Dermis microvascular lymphatic vessel endothelial cell (primary cell): ENCODE measurements around the gene LMCD1. TPM values are rescaled to one million over a fixed set of nuclear protein-coding genes. Genes with fewer than 3 reads are reported as not detected.

ENCODE experiments used
- DNase-seq, 2 donors: peaks; one replicate each; pipeline versions ENCODE4 v3.0.0 to v3.0.0-alpha.2; 2010; ENCODE audit warnings: low read depth in 2 of 2
- total RNA-seq: library from RNA; depleted of rRNA; stranded (reverse); fragments of >200 nt; gene quantifications from 2 replicates; pipeline ENCODE4 v1.2.1, GENCODE V29; 2014

LMCD1 gene
- total RNA-seq, 1 donor from 2014 or later = 17.3 TPM

DNA sequence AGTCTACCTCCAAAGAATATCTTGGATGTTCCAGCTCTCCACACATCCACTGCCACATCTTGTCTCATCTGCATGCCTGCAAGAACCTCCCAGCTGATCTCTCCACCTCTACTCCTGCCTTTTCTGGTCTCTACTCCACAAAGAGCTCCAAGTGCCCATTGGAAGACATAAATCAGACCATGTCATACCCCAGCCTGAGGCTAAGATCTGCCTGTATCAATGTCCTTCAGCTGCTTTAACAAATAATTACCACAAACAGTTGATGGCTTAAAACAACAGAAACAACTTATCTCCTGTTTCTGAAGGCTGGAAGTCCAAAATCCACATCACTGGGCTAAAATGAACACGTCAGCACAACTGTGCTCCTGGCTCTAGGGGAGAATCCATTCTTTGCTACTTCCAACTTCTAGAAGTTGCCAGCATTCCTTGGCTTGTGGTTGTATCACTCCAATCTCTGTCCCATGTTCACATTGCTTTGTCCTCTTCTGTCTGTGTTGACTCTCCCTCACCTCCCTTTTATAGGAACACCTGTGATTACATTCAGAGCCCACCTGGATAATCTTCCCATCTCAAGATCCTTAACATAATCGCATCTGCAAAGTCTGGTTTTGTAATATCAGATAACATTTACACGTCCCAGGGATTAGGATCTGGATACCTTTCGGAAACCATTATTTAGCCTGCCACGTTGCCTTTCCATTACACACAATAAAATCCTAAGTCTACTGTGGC lies 17.0 kb upstream of the LMCD1 start:
- DNase-seq = no peak

DNA sequence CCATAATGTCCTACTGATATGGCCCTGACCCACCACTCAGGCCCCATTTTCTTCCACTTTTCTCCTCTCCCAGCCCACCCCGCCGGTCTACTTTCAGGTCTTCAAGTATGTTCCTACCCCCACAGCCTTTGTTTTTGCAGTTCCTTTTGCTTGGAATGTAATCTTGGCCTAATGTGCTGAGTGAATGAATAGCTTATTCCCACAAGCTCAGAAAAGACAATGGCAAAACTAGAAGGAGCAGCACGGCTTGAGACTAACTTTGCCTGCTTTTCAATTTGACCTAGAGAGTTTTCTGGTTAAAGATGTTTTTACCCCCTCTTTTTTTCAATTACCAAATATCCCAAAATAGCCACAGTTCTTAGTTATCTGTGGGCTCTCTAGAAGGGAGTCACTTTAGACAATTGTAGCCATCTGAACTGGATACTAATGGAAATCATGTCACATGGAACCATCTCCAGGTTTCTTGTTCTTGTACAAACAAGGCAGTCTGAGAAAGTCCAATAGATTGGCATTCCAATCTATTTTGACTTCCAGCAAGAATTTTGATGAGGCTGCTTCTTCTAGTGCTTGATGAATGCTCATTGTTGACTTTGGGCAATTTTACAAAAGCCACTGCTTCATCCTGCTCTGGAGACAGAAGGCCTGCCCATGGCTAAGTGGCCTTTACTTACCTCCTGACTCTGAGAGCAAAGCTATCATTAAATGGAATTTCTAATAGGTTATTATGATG lies 16.3 kb upstream of the LMCD1 start:
- DNase-seq = no peak

DNA sequence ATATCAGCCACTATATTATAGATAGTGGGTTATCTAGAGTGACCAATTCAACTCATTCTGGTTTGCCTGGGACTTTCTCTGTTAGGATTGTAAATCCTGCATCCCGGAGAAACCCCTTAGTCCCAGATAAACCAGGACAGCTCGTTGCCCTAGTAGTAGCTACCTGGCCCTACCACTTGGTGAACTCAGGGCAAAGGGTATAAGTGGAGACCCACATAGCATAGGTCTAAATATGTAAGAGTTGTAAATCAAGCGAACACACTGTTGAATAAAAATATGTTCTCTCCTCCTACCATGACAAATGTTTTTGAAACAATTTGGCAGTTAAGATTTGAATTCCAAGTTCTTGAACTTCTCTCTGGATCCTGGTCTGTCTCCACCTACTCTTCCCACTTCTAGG lies 15.7 kb upstream of the LMCD1 start:
- no peak for DNase-seq

DNA sequence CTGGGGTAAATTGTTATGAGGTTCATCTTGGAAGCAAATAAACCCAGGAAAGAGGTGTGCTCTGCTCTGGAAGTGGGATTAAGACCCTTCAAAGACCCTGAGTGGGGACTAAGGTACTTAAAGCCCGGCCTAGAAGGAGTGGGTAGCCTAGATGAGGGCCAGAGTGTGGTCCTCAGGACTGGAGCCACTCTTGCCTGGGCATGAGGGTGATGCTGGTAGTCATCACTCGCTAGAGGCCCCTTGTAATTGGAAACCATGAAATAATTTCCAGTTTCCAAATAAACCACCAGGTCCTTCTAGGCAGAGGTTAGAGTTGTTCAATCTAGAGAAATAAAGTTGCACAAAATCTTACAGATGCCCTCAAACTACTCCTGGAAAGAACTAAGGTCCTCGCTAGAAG lies 15.2 kb upstream of the LMCD1 start:
- DNase-seq = no peak

GRCh38 chr3:8486936-8487335 lies 14.7 kb upstream of the LMCD1 start:
- DNase-seq = no peak

DNA sequence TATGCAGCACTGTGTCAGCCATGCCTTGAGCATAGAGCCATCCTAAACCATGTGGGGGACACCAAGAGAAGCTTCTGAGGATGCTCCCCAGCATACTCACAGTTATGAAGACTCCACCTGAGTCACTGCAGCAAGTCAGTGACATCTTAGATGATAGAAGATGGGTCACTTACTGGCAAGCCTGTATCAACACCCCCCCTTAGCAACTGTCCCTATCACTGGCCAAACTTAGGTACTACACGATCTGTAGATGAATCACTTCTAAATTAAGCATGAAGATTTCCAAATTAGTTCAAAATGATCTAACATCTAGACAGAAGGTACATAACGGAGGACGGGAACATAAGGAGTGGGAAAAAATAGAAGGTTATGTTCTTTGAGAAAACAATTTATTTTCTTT lies 13.2 kb upstream of the LMCD1 start:
- DNase-seq = no peak

DNA sequence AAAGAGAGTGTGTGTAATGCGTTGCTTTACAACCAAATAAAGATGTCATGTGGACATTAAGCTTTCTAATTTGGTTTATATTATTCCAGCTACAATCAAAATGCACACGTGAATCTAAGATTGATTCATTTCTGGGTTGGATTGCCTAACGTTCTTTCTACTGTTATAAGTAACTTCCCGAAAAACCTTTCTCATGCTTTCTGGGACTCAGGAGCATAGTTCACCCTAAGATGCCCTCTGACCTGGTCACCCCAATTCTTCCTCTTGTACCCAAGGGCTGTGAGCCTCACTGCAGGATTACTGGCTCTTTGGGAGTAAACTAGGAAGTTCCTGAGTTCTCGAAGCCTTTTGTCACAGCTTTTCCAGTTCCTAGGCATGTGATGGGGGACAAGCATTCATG lies 12.7 kb upstream of the LMCD1 start:
- DNase-seq = no peak

- DNase-seq = no peak
These were observed 12.3 kb upstream of the LMCD1 start for GRCh38 chr3:8489278-8489792.

DNA sequence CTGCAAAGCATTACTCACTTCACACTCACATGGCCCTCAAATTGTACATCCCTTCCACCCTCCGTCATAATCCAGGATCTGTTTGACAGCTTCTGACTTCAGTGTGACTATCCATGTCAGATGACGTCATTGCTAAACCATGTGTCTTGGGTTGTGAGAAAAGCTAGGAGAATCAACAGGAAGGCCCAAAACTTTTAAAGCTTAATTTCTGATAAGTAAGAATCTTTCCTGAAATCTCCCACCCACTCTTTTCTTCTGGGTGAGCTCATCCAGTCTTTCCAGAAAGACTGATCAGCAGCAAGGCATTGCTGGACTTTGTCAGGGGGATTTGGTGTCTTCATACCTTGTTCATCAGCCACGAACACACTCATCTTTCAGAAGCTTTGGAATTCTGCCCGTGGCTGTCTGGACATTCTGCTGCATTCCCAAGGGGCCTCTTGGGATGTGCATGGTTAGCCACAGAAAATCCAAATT lies 11.5 kb upstream of the LMCD1 start:
- DNase-seq = peak in 1 of 2 donors; percentile 51

GRCh38 chr3:8491271-8492144 lies 10.1 kb upstream of the LMCD1 start:
- no peak for DNase-seq

GRCh38 chr3:8492744-8493511 lies 8.7 kb upstream of the LMCD1 start:
- DNase-seq = no peak

- DNase-seq = no peak
These were observed 7.9 kb upstream of the LMCD1 start for GRCh38 chr3:8493744-8494143.

- no peak for DNase-seq
These were observed 7.3 kb upstream of the LMCD1 start for GRCh38 chr3:8494327-8494726.

GRCh38 chr3:8497582-8497981 lies 4.0 kb upstream of the LMCD1 start:
- peak in 1 of 2 donors; percentile 35 for DNase-seq

DNA sequence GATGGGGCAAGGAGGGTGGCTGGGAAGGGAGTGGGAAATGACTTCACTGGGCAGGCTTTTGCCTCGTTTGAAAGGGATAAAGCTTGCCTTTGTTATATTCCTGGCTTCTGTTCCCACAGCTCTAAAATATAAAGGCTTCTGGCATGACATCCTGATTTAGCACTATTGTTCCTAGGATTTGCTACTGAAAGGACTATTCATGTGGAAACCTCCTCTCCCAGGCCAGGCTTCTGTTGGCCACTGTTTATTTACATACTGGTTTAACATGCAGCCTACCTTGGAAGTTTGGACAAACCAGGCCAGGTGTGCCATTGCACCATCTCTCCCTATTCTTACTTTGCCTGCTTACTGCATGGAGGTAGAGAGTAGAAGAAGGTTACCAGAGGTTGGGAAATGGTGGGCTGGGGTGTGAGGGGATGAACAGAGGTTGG lies 2.4 kb upstream of the LMCD1 start:
- peak; percentile 79 to 83 for DNase-seq

DNA sequence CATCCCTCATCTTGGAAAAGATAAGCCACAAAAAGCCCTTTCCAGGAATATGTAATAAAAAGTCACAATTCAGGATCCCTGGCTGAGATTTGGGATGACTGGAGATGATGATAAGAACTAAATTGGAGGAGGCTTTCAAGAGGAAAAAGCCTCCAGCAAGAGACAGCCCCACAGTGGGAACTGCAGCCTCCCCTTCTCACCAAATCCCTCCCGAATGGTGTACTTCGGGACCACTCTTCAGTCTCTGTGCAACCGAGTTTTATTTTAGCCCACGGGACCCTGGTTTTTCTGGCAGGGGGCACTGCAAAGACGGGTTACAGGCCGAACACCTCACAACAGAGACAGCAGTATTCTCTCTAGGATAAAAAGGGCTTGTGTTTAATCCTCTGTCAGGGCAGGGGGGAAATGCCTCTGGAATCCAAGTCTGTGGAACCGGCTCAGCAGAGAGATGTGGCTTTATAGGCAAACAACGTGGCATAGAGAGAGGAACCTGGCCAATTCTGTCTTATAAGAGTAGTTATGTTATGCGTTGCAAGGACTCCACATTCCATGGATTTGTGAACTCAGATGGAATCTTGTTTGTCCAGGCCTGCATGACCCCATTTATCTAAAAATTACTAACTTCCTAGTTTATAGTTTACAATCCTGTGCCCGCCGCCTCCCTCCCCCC lies 1.2 kb upstream of the LMCD1 start:
- peak; percentile 71 to 87 for DNase-seq

DNA sequence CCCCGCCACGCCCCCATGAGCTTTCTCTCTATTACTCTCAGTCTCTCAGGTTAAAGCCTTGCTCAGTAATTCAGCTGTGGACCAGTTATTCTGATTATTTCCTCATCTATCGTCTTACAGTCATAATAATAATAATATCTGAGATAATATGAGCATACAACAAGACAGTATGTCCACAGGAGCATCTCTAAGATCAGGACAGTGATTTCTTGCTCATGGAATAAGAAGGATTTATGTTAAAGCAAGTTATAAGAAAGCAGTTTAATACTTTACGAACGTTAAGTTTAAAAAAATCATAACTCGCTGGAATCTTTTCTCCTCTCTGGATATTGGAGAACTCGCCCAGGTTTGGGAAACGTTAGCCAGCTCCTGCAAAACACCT lies 643 bp upstream of the LMCD1 start:
- DNase-seq = no peak

- no peak for DNase-seq
These were observed 1.8 kb downstream of the LMCD1 start for GRCh38 chr3:8503461-8503860.

DNA sequence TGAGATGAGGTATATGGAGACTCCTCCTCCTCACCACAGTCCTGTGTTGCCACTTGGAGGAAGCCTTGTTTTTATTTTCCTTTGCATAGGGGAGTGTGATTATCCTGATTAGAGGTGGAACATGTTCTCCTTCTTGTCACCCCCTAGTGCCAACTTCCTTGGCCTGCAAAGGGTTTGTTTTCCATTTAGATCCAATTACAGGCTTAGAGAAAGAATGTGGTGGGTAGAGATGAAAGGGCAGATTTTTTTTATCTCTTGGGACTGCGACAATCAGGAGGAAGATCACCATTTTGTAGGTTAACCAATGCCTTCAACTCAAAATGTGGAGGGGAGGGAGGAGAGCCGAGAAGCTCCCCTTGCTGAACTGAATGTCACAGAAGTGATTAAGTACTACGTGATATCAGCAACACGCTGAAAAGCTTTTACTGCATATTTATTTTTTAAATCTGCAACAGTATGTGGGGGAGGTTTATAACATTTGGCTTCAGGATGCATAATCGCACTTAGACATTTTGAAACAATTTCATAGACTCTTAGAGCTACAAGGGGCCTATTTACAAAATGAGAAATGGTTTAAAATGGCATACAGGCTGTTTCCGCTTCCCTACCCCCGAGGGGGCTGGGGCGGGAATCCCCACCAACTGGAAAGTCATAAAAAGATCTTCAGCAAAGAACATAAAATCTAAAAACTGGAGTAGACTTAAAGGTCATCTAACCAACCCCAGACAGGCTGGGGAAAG lies 2.4 kb downstream of the LMCD1 start:
- DNase-seq = no peak

GRCh38 chr3:8504611-8504973 lies 3.0 kb downstream of the LMCD1 start:
- no peak for DNase-seq
